G401 (cell line): ENCODE results near the gene C16orf54. TPM values are rescaled to one million over a fixed set of nuclear protein-coding genes. Genes with fewer than 3 reads are reported as not detected.
"Not testable (repeated sequence)": the region's sequence is repeated elsewhere in the genome, so short reads cannot be mapped to it uniquely, and the experiment has no call there.

ENCODE experiments used
- DNase-seq: peaks from one replicate; pipeline ENCODE4 v3.0.0-alpha.2; 2015; ENCODE audit warnings: low spot score
- in situ Hi-C: cut with HindIII; loops from 2 replicates; pipeline ENCODE4 v1.10.0; 2016; ENCODE audit warnings: low sequenced_read_pairs, mixed read lengths
- total RNA-seq: library from RNA; depleted of rRNA; stranded (reverse); fragments of >200 nt; shearing (Covaris generic); gene quantifications from 2 replicates; pipeline ENCODE4 v1.2.3, GENCODE V29; 2014; rRNA removed

C16orf54 gene
- total RNA-seq, 1 experiment from 2014 or later = not detected

GRCh38 chr16:29695675-29696074, 50.1 kb downstream of the C16orf54 start:
- DNase-seq, in situ Hi-C loops: not testable (repeated sequence)

GRCh38 chr16:29694384-29695195, 51.2 kb downstream of the C16orf54 start:
- no peak for DNase-seq
- in situ Hi-C loops = no loop called here

- DNase-seq, in situ Hi-C loops: not testable (repeated sequence)
Observed at GRCh38 chr16:29692606-29693005, 53.2 kb downstream of the C16orf54 start.

Other genes with a start within 250 kb of the C16orf54 start
- gene NPIPB12, start 239.6 kb downstream of the C16orf54 start, total RNA-seq = 2.5 and 3.0 TPM in 2 replicates
- 0.37 TPM in 1 of 2 replicates, not detected in the other for gene SPN, start 82.7 kb downstream of the C16orf54 start, total RNA-seq
- gene QPRT, start 66.8 kb downstream of the C16orf54 start, total RNA-seq = 96.6 and 105 TPM in 2 replicates
- not detected in 2 replicates for gene ZG16, start 32.3 kb upstream of the C16orf54 start, total RNA-seq
- gene KIF22, start 44.8 kb upstream of the C16orf54 start, total RNA-seq = 169 and 171 TPM in 2 replicates
- gene MAZ, start 60.5 kb upstream of the C16orf54 start, total RNA-seq = 469 and 478 TPM in 2 replicates
- gene PRRT2, start 66.2 kb upstream of the C16orf54 start, total RNA-seq = 4.7 and 6.2 TPM in 2 replicates
- gene PAGR1, start 70.2 kb upstream of the C16orf54 start, total RNA-seq = 69.9 and 78.4 TPM in 2 replicates
- 17.2 and 32.7 TPM in 2 replicates for gene MVP, start 74.5 kb upstream of the C16orf54 start, total RNA-seq
- gene CDIPT, start 117.2 kb upstream of the C16orf54 start, total RNA-seq = 47.7 and 56.2 TPM in 2 replicates
- 43.5 and 50.4 TPM in 2 replicates for gene SEZ6L2, start 153.6 kb upstream of the C16orf54 start, total RNA-seq
- 25.5 and 28.5 TPM in 2 replicates for gene ASPHD1, start 154.5 kb upstream of the C16orf54 start, total RNA-seq
- gene KCTD13, start 180.2 kb upstream of the C16orf54 start, total RNA-seq = 3.2 and 3.9 TPM in 2 replicates
- 78.5 and 123 TPM in 2 replicates for gene TMEM219, start 216.1 kb upstream of the C16orf54 start, total RNA-seq
- 59.3 and 61.8 TPM in 2 replicates for gene TAOK2, start 227.9 kb upstream of the C16orf54 start, total RNA-seq
- 15.0 and 16.7 TPM in 2 replicates for gene HIRIP3, start 249.6 kb upstream of the C16orf54 start, total RNA-seq